Stimulated activated CD4-positive, alpha-beta T cell treated with anti-CD3 and anti-CD28 coated beads, Interleukin-4, amount 100 ng/mL, for 24 hours (primary cell): ENCODE data around the gene DPM1.

Experiments used
- DNase-seq: peaks from one replicate; pipeline ENCODE4 v3.0.0-alpha.2; 2020

The DPM1 gene

DNA sequence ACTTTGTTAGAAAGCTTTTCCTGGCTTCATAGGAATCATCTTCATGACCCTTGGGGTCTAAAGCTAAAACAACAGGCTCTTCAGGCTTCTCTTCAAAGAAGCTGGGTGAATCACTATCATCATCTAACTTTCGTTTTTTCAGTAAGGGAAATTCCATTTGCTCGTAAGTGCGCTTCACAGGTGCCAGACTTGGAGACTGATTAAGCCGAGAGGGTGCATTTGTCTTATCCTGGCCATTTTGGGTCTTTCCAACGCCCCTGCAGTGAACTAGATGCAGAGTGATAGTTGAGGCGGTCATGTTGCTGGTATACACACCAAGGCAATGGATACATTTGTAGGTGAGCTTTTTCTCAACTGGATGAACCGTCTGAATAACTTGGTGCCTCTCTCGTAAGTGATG, 65.9 kb downstream of the DPM1 start:
- DNase-seq, result no peak

DNA sequence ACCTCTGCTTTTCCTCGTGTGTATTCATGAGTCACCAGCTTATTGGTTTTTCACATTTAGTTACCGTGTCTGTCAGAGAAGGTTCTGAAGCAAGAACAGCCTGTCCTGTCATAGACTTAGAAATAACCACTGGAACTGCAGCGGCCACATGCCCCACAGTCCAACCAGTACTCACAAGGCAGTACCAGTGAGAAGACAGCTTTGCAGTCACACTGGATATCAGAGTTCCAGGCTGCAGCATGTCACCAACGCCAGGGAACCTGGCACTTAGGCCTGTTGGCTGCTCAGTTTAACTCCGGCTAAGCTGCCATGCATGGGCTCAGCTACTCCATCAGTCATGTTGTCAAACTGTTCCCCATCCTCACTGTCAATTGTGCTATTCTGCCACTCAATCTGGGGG, 67.2 kb downstream of the DPM1 start:
- no peak for DNase-seq

- DNase-seq, result no peak
Observed at GRCh38 chr20:50887576-50887975, 70.8 kb downstream of the DPM1 start.

DNA sequence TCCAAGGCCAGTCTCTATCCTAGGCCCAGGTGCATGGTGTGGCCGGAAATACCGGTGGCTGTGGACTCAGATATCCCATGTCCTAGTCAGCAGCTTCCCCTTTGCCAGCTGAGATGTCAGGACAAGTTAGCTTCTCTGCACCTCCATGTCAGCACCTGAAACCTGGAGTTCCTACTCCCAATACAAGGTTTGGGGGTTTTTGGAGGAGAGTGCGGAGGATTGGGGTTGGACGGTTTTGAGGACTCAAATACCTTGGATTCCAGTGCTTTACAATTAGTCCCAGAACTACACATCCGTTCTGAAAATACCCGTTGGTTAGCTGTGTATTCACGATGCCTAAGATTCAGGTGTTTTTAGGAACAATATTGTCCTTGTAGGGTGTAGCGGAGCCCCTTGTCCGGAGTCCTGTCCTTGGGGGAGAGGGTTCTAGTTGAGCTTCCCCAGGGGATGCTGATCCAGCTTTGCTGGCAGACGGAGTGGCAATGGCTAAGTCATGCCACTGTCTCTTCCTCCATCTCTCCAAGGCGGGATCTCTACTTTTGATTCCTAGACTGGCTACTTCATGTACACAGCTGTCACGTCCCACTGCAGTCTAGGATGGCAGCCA, 72.0 kb downstream of the DPM1 start:
- no peak for DNase-seq

GRCh38 chr20:50885781-50886180, 72.6 kb downstream of the DPM1 start:
- no peak for DNase-seq

- no peak for DNase-seq
Observed at GRCh38 chr20:50885068-50885467, 73.3 kb downstream of the DPM1 start.
